ENCODE data around the gene GRM1.

The GRM1 gene

GRCh38 chr6:146336191-146336590, 307.3 kb downstream of the GRM1 start:
- no peak overlapping the region for H3K4me3 ChIP-seq (ENCODE audit: low read length)
- DNase-seq (ENCODE audit: low read depth), result no peak
- TF ChIP-seq CTCF (IDR thresholded peaks at IDR 0.05; ENCODE audit: insufficient read depth, low read depth, low read length, missing control alignments), result no peak

GRCh38 chr6:146337376-146337775, 308.5 kb downstream of the GRM1 start:
- DNase-seq (ENCODE audit: low read depth), result no peak
- no peak overlapping the region for H3K4me3 ChIP-seq (ENCODE audit: low read length)
- TF ChIP-seq CTCF (IDR thresholded peaks at IDR 0.05; ENCODE audit: insufficient read depth, low read depth, low read length, missing control alignments), result no peak

GRCh38 chr6:146339716-146340115, 310.9 kb downstream of the GRM1 start:
- H3K4me3 ChIP-seq (ENCODE audit: low read length), result no peak overlapping the region
- no peak for TF ChIP-seq CTCF (IDR thresholded peaks at IDR 0.05; ENCODE audit: insufficient read depth, low read depth, low read length, missing control alignments)
- DNase-seq (ENCODE audit: low read depth), result peak; percentile 71

GRCh38 chr6:146341493-146342230, 312.8 kb downstream of the GRM1 start:
- H3K4me3 ChIP-seq (ENCODE audit: low read length), result no peak overlapping the region
- TF ChIP-seq CTCF (IDR thresholded peaks at IDR 0.05; ENCODE audit: insufficient read depth, low read depth, low read length, missing control alignments), result no peak
- DNase-seq (ENCODE audit: low read depth), result no peak

GRCh38 chr6:146345598-146345997, 316.7 kb downstream of the GRM1 start:
- DNase-seq (ENCODE audit: low read depth), result peak; percentile 37
- no peak overlapping the region for H3K4me3 ChIP-seq (ENCODE audit: low read length)
- no peak for TF ChIP-seq CTCF (IDR thresholded peaks at IDR 0.05; ENCODE audit: insufficient read depth, low read depth, low read length, missing control alignments)

- TF ChIP-seq CTCF (IDR thresholded peaks at IDR 0.05; ENCODE audit: insufficient read depth, low read depth, low read length, missing control alignments), result no peak
- no peak overlapping the region for H3K4me3 ChIP-seq (ENCODE audit: low read length)
- DNase-seq (ENCODE audit: low read depth), result no peak
These were observed 318.2 kb downstream of the GRM1 start for GRCh38 chr6:146347090-146347489.

- DNase-seq (ENCODE audit: low read depth), result no peak
- no peak overlapping the region for H3K4me3 ChIP-seq (ENCODE audit: low read length)
- TF ChIP-seq CTCF (IDR thresholded peaks at IDR 0.05; ENCODE audit: insufficient read depth, low read depth, low read length, missing control alignments), result no peak
These were observed 318.8 kb downstream of the GRM1 start for GRCh38 chr6:146347690-146348089.
